Activated T-cell treated with anti-CD3 and anti-CD28 coated beads, Interleukin-2, amount 50 U/mL, for 48 hours (primary cell): ENCODE data around the gene CIC.

Experiments used
- DNase-seq, 2 experiments: peaks; one replicate each; pipeline ENCODE4 v3.0.0-alpha.2; 2020

The CIC gene

DNA sequence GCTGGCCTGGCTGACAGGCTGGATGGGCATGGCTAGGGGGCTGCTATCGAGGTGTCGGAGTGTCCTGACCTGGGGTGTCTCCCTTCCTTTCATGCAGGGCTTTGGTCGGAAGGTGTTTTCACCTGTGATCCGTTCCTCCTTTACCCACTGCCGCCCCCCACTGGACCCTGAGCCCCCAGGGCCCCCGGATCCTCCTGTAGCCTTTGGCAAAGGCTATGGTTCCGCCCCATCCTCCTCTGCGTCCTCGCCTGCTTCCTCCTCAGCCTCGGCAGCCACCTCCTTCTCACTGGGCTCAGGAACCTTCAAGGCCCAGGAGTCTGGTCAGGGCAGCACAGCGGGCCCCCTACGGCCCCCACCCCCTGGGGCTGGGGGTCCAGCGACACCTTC, 21.1 kb downstream of the CIC start:
- DNase-seq = no peak

DNA sequence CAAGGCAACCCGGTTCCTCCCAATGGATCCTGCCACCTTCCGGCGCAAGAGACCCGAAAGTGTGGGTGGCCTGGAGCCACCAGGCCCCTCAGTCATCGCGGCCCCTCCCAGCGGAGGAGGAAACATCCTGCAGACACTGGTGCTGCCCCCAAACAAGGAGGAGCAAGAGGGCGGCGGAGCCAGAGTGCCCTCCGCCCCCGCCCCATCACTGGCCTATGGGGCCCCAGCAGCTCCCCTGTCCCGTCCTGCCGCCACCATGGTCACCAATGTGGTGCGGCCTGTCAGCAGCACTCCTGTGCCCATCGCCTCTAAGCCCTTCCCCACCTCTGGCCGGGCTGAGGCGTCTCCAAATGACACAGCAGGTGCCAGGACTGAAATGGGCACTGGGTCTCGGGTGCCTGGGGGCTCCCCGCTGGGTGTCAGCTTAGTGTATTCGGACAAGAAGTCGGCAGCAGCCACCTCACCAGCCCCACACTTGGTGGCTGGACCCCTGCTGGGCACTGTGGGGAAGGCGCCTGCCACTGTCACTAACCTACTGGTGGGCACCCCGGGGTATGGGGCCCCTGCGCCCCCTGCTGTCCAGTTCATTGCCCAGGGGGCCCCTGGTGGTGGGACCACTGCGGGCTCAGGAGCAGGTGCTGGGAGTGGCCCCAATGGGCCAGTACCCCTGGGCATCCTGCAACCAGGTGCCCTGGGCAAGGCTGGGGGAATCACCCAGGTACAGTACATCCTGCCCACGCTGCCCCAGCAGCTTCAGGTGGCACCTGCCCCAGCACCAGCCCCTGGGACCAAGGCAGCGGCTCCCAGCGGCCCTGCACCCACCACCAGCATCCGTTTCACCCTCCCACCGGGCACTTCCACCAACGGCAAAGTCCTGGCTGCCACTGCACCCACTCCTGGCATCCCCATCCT, 21.7 kb downstream of the CIC start:
- peak; percentile 76 to 78 for DNase-seq

DNA sequence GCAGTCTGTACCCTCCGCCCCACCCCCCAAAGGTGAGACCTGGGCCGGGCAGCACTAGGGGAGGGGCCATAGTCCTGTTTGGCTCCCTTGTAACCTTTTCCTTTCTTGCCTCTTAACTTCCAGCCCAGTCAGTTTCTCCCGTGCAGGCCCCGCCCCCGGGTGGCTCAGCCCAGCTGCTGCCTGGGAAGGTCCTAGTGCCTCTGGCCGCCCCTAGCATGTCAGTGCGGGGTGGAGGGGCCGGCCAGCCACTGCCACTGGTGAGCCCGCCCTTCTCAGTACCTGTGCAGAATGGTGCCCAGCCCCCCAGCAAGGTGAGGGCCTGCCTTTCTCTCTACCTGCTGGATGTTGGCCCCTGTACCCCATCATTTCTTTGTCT, 22.4 kb downstream of the CIC start:
- DNase-seq = no peak

DNA sequence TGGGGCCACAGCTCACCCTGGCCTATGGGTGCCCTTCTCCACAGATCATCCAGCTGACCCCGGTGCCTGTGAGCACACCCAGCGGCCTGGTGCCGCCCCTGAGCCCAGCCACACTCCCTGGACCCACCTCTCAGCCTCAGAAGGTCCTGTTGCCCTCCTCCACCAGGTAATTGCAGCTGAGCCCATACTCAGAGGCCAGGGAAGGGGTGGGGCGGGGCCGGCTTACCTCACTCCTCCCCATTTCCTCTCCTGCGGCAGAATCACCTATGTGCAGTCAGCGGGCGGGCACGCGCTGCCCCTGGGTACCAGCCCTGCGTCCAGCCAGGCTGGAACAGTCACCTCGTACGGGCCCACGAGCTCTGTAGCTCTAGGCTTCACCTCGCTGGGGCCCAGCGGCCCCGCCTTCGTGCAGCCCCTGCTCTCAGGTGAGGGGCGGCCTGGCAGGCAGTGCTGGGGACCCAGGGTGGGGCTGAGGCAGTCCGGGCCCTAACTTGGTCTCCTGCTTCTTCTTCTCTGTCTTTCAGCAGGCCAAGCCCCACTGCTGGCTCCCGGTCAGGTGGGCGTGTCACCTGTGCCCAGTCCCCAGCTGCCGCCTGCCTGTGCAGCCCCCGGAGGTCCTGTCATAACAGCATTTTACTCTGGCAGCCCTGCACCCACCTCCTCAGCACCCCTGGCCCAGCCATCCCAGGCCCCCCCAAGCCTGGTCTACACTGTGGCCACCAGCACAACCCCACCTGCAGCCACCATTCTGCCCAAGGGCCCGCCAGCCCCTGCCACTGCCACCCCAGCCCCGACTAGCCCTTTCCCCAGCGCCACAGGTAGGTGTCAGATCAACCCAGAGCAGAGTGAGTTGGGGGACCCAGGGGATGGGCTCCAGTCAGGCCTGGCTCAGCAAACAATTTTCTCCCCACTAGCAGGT, 23.2 kb downstream of the CIC start:
- no peak for DNase-seq

DNA sequence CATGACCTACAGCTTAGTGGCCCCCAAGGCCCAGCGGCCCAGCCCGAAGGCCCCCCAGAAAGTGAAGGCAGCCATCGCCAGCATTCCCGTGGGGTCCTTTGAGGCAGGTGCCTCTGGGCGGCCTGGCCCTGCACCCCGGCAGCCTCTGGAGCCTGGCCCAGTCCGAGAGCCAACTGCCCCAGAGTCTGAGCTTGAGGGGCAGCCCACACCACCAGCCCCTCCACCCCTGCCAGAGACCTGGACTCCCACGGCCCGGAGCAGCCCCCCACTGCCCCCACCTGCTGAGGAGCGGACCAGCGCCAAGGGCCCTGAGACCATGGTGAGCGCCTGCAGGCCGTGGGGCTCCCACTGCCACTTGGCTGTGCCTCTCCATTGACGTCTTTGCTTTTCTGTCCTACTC, 23.9 kb downstream of the CIC start:
- DNase-seq = no peak

DNA sequence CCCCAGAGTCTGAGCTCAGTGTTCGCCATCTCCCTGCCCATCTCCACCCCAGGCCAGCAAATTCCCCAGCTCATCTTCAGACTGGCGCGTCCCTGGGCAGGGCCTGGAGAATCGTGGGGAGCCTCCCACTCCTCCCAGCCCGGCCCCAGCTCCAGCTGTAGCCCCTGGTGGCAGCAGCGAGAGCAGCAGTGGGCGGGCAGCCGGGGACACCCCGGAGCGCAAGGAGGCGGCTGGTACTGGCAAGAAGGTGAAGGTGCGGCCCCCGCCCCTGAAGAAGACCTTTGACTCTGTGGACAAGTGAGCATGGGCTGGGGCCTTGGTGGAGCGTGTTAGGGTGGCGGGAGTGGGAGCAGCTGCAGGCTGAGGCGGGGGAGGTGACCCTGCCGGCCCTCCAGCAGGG, 24.5 kb downstream of the CIC start:
- DNase-seq = no peak

DNA sequence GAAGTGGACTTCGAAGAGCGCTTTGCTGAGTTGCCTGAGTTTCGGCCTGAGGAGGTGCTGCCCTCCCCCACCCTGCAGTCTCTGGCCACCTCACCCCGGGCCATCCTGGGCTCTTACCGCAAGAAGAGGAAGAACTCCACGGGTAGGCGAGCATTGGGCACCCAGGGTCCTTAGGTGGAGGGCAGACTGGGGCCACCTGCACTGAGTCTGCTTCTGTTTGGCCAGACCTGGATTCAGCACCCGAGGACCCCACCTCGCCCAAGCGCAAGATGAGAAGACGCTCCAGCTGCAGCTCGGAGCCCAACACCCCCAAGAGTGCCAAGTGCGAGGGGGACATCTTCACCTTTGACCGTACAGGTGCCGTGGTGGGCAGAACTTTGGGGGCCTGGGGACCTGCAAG, 24.9 kb downstream of the CIC start:
- no peak for DNase-seq

DNA sequence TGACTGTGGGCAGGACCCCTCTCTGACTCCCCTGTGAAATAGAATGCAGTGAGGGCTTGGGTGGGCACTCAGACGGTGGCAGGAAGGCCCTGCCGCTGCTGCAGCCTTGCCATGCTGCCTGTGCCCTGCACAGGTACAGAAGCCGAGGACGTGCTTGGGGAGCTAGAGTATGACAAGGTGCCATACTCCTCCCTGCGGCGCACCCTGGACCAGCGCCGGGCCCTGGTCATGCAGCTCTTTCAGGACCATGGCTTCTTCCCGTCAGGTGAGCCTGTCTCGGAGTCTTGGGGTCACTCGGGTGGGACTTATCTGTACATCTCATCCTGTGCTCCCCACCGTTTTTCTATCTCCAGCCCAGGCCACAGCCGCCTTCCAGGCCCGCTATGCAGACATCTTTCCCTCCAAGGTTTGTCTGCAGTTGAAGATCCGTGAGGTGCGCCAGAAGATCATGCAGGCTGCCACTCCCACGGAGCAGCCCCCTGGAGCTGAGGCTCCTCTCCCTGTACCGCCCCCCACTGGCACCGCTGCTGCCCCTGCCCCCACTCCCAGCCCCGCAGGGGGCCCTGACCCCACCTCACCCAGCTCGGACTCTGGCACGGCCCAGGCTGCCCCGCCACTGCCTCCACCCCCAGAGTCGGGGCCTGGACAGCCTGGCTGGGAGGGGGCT, 25.6 kb downstream of the CIC start:
- no peak for DNase-seq

DNA sequence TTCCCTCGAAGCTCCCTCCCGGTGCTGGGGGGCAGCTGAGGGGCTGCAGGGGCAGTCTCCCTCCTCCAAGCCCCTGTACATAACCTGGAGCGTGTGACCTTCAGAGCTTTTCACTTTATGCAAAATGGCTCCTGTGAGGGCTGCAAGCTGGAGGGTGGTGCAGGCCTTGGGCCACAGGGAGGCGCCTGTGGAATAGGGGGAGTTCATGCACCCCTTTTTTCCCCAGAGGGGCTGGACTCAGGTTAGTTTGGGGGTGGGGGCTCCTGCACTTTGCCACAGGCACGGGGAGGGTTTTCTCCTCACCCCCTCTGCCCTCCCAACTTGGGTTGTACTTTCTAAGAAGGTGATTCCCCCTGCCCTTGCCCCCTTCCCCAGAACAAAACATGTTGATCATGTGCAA, 26.3 kb downstream of the CIC start:
- no peak for DNase-seq

DNA sequence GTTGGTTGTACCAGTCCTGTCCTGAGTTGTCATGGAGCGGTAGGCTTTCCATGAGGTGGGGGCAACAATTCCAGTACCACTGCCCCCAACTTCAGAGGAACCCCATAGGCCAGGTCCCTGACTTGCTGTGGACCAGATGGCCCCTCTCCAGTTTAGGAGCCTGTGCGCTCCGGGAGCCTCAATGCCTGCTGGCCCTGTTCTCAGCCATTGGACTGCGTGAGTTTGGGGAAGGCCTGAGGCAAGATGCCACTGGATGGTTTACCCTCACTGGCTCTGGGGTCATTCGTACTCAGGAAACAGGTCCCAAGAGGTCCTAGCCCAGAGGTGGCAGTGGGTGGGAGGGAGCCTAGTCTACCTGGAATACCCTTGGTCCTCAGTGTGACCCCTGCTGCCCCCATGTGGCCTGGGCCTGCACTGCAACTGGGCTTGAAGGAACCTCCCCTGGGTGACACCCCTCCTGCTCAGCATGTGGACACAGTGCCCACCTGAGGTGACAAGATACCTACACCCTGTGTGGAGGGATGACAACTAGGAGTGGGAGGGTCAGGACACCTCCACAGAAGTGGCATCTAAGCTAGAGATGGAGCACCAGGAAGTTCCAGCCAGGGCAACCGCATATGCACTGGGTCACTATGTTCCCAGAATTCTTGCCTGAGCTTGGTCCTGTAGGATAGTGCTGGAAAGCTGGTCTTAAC, 26.9 kb downstream of the CIC start:
- peak; percentile 96 to 98 for DNase-seq

DNA sequence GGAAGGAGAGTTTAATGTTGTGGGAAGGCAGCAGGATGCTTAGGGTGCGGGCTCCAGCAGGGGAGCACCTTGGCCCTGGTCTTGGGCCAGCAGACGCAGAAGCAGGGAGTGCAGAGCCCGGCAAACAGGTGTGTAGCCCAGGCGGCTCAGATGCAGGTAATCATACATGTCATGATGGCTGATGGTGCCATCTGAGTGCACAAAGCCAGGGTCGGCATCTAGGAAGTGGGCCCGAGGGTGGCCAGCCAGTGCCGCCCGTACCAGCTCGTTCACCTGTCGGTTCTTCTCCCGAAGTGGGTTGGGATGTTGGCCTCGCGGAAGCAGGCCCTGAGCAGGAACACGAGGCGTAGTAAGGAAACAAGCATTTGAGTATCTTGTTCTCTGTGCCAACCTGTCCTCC, 28.0 kb downstream of the CIC start:
- DNase-seq = no peak

DNA sequence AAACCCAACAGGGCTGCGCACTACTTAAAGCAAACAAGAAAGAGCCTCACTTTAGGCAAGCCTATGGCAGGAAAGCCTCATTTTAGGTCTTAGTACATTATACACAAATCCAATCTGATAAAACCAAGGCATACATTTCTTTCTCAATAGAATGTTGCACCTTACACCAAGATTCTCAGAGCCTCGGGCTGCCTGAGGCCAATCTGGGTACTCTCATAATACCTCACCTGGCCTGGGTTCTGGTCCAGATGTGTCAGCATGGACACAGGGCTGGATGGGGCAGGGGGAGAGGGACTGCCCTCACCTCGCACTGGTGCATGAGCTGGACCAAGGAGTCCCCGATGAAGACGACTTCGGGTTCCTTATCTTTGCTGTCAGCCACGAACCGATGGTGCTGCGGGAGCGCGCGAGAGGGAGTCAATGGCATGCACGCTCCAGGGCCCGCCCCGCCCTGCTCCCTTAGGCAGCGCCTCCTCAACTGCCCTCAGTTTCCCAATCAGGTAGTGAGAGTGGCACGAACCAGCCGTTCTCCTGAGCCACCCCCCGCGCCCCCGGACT, 32.7 kb downstream of the CIC start, which contains the start of gene PRR19:
PRR19 (plus strand) TSS at position 487 of the 558 bp plus-strand sequence. CDS start 7,453 bp downstream, outside the sequence.
- DNase-seq = peak in 1 of 2 experiments; percentile 58

DNA sequence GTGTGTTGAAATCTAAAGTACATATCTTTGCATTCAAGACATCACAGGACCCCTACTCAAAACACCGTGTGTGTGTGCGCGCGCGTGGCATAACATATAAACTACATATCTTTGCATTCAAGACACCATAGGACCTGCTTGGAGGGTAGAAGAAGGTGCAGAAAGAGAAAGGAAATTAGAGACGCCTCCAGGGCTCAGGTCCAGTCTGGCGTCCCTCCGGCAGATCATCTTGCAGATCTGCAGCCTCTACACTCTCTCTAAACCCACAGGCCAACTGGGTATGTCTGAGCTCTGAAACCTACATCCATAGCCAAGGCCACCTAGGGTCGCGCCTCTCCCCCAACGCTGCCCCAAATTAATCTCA, 34.0 kb downstream of the CIC start:
- no peak for DNase-seq

DNA sequence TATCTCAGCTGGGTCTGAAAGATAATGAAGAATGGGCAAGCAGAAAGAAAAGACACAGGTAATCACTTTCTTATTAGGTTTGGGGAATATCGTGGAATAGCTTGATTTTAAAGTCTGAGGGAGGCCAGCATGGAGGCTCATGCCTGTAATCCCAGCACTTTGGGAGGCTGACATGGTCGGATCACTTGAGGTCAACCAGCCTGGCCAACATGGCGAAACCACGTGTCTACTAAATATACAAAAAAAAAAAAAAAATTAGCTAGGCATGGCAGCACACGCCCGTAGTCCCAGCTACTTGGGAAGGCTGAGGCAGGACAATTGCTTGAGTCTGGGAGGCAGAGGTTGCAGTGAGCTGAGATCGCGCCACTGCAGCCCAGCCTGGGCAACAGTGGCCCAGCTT, 34.8 kb downstream of the CIC start:
- no peak for DNase-seq

DNA sequence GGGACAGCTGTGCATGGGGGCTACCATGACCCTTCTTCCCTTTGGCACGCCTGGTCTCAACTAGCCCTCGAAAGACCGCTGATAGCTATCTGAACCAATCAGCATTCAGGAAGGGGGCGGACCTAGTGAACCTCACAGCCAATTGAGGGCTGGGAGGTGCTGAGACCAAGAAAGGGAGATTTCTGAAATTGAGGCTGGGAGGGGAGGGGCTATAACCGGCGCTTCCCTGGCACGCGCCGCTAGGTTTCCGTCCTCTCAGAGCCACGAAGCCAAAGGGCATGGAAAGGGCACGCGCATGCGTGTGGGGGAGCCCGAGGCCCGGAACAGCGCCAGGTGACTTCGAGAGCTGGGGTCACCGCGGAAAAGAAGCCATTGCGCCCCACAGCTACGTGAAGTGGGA, 37.6 kb downstream of the CIC start:
- DNase-seq = no peak

DNA sequence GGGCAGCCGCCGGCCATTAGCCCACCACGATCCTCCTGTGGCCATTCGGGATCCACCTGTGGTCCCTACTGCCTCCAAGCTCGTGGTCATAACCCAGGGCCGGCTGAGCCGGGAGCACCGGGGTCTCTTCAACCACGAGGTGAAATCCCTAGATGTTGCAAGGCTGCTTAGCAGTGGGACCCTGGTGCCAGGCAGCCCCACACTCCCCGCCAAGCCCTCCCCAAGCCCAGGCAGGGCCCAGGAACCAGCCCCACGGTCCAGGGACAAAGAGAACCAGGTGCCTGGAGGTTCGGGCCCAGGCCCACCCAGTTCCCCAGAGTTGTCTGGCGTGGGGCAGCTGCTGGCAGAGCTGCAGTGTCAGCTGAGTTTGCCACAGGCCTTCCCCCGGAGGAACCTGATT, 40.6 kb downstream of the CIC start:
- no peak for DNase-seq

DNA sequence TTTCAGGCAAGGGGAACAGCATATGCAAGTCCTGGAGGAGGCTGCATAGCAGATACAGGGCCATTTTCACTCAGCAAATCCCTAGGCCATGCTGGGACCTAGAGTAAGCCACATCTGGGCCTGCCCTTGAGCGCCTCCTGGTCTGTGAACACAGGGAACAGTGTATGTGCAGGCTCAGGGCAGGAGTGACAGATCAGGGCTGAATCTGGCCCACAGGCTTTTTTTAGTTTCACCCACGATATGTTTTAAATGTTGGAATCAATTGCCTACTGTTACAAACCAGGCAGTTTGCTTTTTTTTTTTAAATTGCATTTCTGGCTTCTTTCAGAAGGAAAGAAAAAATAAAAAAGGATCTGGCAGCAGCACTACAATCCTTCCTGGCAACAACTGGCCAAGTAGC, 42.6 kb downstream of the CIC start:
- no peak for DNase-seq

DNA sequence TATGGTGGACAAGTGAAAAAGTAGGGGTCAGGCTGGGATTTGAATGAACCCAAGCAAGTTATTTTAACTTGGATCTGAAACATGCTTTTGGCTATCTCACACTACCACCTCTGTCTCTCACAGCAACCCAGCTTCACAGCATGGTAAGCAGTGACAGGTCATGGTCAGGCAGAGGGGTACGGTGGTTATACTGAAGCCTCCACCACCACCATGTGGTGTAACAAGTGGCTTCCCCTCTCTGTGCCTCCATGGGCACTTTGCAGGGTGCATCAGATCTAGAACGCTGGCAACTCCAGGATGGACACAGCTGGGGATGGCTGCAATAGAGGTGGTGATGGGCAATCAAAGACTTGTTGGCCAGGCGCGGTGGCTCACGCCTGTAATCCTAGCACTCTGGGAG, 43.3 kb downstream of the CIC start:
- no peak for DNase-seq

DNA sequence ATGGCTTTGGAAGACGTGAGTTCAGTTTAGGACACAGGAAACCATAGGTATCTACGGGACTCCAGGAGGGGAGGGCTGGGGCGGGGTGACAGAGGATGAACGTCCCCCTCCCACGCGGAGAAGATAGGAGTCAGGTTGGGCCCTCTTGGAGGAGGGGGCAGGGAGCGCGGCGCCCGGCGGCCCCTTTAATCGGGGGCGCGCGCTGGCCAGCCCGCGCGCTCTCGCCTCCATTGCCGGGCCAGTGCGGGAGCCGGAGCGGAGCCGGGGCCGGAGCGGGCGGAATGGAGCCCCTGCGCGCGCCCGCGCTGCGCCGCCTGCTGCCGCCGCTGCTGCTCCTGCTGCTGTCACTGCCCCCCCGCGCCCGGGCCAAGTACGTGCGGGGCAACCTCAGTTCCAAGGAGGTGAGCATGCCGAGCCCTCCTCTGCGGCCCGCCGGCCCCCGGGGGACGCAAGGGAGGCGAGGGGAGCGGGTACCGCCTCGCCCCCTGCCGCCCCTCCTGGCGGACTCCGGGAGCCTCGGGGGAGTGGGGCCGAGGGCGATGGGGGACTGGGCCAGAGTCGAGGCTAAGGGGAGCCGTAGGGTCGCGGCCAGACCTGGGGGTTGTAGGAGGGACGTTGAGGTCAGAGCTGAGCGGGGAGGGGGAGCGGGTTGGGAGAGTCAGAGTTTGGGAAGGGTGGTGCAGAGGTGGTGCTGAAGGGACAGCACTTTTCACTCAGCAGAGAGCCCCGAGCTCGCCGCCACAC, 44.2 kb downstream of the CIC start, which contains the start of gene TMEM145:
TMEM145 (plus strand) TSS at position 214 of the 744 bp plus-strand sequence; CDS start at position 282, 68 bp downstream.
- peak; percentile 54 to 69 for DNase-seq

DNA sequence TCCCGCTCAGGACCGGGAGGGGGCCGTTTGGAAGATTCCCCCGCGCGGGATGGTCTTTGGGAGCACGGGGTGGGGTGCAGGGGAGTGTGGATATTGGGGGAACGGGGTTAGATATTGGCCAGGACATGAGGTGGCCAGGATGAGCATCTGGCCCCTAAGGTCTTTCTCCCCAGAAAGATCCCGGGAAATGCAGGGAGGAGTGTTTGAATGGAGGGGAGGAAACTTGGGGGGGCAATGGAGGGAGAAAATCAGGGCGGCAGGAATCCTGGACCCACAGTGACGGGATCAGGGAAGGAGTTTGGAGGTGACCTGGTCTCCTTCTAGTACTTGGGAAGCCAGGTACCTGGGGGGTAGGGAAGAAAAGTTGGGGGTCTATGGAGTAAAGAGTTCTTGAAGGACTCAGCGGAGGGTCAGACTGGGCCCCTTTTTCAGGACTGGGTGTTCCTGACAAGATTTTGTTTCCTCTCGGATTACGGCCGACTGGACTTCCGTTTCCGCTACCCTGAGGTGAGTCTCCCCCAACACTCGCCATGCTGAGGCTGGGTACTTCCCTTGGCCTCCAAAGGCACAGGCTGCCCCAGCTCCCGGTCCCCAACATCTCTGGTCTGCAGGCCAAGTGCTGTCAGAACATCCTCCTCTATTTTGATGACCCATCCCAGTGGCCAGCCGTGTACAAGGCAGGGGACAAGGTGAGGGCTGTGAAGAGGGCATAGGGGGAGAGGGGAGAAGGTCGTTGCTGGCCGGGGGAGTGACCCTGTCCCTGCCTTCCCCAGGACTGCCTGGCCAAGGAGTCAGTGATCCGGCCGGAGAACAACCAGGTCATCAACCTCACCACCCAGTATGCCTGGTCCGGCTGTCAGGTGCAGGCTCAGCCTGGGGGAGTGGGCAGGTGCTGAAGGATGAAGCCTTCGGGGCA, 45.0 kb downstream of the CIC start:
- no peak for DNase-seq
